NCI-H146 (cell line): ENCODE results near the gene TMEM91.
"Not testable (repeated sequence)": the region's sequence is repeated elsewhere in the genome, so short reads cannot be mapped to it uniquely, and the experiment has no call there.

Experiments used
- DNase-seq: peaks from one replicate; lab custom pipeline; 2025; lab: John Stamatoyannopoulos, UW

Gene TMEM91

GRCh38 chr19:41353466-41354342 lies 22.6 kb upstream of the TMEM91 start, which contains the start of gene TGFB1:
TGFB1 (minus strand) TSS chr19:41353922; CDS start chr19:41353044, 878 bp downstream.
- DNase-seq: peak; percentile 59

DNA sequence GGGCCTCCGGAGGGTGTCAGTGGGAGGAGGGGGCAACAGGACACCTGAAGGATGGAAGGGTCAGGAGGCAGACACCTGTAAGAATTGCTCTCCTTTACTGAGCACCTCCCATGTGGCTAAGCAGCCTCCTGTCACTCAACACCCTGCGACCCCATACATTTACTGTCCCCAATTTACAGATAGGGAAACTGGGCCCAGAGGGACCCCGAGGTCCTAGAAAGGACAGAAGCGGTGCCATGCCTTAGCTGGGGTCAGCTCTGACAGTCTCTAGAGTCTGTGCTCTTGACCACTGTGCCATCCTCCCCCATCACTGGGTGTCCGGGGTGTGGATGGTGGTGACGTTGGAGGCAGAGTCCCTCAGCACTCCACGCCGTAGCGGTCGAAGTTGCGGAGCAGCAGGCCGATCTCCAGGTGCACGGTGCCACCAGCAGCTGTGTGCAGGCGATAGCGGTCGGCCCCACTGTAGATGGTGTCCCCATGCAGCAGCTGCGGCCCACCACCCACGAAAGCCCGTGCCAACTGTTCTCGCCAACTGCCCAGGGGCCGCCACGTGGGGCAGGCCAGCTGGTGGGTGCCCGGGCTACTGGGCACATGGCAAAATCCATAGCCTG lies 21.9 kb upstream of the TMEM91 start:
- DNase-seq: no peak

DNA sequence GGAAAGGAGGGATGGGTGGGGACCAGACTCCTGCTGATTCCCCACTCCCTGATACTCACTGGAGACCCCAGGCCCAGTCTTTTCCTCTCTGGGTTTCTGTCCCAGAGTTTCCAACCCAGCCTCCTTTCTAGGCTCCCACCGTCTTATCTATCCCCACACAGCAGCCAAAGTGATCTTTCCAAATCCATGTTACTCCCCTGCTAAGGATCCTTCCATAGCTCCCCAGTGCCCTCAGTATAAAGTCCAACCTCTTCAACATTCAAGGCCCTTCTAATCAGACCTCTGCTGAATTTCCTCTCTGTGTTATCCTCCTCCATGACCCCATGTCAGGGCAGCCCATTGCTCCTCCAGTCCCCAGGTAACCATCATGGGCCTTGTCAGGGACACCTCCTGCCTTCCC lies 21.3 kb upstream of the TMEM91 start:
- DNase-seq: no peak

DNA sequence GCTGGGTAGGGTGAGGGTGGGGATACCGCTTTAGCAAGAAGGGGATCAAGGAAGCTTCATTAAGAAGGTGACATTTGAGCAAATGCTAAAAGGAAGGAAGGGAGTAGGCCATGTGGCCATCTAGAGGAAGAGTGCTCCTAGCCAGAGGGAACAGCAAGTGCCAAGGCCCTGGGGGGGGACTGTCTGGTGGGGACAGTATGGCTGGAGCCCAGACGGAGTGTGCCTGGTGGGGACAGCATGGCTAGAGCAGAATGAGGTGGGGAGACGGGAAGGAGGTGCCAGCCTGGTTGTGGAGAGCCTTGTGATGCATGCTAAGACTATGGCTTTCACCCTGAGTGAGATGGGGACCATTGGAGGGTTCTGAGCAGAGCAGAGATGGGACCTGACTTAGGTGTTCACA lies 20.5 kb upstream of the TMEM91 start:
- no peak for DNase-seq

GRCh38 chr19:41356984-41357739 lies 19.2 kb upstream of the TMEM91 start:
- DNase-seq: no peak

GRCh38 chr19:41357746-41358145 lies 18.6 kb upstream of the TMEM91 start:
- DNase-seq: no peak

DNA sequence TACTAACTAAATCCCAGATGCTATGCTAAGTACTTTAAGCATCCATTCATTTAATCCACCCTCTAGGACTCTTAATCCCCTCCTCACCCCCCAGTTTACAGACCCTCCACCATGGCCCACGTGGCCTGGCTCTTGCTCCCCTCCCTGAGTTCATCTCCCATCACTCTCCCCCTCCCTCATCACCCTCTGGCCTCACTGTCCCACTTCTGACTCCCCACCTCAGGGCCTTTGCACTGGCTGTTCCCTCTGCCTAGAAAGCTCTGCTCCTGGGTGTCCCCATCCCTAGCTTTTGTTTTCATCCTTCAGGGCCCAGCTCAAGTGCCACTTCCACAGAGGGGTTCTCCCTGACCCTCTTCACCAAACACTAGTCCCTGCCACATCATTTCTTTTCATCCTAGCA lies 16.6 kb upstream of the TMEM91 start:
- no peak for DNase-seq

GRCh38 chr19:41362143-41362847 lies 14.0 kb upstream of the TMEM91 start:
- DNase-seq: no peak

- no peak for DNase-seq
These were observed 13.0 kb upstream of the TMEM91 start for GRCh38 chr19:41363371-41363752.

- DNase-seq: peak; percentile 99
These were observed 12.4 kb upstream of the TMEM91 start, which contains the start of gene B9D2 for GRCh38 chr19:41363753-41364523. B9D2 (minus strand) TSS chr19:41364149; CDS start chr19:41363519, 630 bp downstream.

GRCh38 chr19:41364524-41365391 lies 11.6 kb upstream of the TMEM91 start:
- DNase-seq: no peak

DNA sequence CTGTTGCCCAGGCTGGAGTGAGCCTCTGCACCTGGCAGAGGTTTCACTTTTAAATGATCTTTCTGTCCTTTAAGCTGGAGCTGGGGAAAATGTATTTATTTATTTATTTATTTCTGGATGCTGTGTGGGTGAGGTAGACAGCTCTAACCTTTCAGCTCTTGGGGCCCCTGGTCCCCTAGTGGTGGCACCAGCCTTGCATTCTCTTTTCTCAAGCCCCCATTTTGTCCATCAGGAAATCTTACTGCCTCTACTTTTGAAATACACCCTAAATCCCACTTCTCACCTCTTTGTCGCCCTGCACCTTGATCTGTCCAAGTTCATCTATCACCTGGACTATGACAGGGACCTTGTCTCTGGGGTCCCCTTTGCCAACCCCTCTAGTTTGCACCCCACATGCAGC lies 10.2 kb upstream of the TMEM91 start:
- DNase-seq: no peak

DNA sequence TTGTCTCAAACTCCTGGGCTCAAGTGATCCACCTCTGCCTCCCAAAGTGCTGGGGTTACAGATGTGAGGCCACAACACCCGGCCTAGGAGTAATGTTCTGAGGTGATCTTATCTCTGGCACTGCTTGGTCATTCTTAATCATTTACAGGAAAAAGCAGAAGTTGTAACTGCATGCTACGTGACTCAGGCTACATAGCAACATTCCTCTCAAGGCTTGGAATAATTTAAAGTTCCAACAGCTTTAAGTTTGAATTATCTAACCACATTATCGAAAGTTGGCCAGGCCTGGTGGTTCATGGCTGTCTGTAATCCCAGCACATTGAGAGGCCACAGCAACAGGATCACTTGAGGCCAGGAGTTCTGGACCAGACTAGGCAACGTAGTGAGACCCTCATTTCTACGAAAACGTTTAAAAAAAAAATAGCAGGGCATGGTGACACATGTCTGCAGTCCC lies 8.5 kb upstream of the TMEM91 start:
- no peak for DNase-seq

GRCh38 chr19:41369769-41370168 lies 6.6 kb upstream of the TMEM91 start:
- DNase-seq: no peak

DNA sequence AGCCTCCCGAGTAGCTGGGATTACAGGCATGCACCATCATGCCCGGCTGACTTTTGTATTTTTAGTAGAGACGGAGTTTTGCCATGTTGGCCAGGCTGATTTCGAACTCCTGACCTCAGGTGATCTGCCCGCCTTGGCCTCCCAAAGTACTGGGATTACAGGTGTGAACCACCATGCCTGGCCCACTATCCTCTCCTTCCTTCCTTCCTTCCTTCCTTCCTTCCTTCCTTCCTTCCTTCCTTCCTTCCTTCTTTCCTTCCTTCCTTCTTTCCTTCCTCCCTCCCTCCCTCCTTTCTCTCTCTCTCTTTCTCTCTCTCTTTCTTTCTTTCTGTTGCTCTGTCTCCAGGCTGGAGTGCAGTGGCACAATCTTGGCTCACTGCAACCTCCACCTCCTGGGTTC lies 5.2 kb upstream of the TMEM91 start:
- DNase-seq: not testable (repeated sequence)

DNA sequence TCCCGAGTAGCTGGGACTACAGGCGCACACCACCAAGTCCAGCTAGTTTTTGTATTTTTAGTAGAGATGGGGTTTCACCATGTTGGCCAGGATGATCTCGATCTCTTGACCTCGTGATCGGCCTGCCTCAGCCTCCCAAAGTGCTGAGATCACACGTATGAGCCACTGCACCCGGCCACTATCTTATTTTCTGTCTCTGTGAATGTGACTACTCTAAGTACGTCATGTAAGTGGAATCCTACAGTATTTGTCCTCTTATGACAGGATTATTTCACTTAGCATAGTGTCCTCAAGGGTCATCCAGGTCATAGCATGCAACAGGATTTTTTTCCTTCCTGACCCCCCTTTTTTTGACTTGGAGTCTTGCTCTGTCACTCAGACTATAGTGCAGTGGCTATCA lies 4.8 kb upstream of the TMEM91 start:
- DNase-seq: no peak

DNA sequence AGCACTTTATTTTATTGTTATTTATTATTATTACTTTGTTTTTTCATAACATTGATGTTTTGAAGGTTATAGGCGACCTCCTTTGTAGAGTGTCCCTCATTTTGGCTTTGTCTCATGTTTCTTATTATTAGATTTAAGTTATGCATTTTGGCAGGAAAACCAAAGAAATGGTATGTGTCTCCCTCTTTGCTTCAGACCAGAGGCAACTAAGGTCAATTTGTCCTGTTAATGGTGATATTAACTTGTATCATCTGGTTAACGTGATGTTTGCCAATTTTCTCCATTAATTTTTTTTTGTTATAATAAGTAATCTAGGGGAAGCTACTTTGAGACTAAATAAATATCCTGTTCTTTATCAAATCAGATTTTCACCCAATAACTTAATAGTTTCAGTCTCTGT lies 3.8 kb upstream of the TMEM91 start:
- DNase-seq: no peak

GRCh38 chr19:41373993-41374392 lies 2.3 kb upstream of the TMEM91 start:
- peak; percentile 78 for DNase-seq

DNA sequence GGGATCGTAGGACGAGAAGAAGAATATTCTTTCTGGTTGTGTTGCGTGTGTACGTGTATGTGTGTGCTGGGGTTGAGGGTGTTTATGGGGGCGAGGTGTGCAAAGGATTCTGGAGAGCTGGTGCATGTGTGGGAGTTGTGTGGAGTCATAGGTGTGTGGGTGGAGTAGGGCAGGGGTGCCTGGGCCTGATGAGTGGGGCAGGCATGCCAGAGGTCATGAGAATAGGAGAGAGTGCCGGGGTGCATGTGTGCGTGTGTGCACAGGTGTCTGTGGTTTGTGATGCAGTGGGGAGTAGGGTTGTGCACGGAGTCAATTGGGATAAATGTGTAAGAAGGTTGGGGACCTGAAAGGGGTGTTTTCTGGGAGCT lies 649 bp downstream of the TMEM91 start:
- DNase-seq: no peak
